NCI-H1436 treated with DMSO at 0.1 percent for 48 hours (cell line): ENCODE data around the gene UBE3A.

Experiments used
- DNase-seq: peaks from one replicate; lab custom pipeline; 2025; lab: John Stamatoyannopoulos, UW

UBE3A gene

DNA sequence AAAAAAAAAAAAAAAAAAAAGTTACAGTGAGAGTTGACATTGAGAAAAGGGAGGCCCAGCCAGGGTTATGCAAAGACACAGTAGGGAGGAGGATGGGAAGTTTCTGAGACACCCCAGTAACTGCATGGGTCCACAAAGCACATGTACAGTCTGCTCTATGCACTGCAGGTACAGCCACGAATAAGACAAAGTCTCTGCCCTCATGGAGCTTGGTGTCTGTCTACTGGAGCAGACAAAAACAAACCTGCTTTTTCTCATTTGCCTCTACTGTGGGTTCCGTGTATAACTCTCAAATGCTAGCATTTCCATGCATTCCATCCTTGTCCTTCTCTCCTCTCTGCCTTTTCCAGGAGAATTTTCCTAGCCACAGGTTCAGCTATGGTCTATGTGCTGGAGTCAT is 107.4 kb downstream of the UBE3A start:
- DNase-seq: no peak

DNA sequence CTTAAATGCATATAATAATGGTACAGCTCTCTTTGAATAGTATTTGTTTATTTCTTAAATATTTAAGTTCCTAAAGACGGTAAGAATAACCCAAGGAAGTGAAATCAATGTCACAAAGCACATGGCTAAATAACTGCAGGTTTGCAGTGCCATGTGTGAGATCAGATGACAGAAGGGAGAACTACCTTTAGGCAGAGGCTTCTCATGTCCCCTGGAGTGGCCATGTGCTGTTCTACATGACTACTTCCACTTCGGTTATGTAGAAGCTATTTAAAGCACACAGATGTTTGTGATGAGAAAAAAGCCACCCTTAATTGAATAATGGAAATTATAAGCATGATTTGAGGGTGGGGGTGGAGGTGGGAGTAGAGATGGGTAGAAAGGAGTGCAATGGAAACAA is 109.1 kb downstream of the UBE3A start:
- no peak for DNase-seq

DNA sequence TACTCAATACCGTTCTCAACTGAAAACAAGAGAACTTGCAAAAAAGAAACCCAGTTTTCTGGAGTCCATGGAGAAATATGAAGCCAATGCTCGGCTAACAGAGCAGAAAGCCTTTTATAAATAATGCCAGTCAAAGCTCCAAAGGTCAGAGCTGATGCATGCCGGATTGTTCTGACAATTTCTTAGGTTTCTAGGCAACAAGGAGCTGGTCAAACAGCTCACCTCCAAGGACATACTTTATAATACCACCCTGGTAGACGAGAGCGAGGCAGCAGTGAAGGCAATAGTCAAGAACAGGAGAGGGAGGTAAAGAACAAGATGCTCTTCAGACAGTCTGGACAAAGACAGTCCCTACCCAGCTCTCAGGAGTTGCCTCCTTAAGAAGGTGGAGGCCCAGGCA is 111.1 kb downstream of the UBE3A start:
- no peak for DNase-seq

DNA sequence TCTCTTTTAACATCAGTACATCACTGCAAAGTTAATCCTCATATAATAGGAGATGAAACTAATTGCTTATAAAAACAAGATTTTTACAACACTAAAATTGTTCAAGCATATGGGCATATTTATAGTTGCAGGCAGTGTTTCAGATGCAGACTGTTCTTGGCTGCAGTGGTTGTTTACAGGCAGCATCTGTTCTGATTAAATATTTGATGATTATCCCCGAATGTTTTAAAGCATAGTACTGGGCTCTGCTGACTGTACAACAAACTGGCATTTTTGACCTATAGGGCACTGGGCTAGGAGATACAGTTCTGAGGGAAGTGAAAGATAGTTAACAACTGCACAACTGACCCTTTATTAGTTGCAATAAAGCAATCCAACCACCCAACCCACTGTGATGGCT is 113.6 kb downstream of the UBE3A start:
- DNase-seq: no peak

DNA sequence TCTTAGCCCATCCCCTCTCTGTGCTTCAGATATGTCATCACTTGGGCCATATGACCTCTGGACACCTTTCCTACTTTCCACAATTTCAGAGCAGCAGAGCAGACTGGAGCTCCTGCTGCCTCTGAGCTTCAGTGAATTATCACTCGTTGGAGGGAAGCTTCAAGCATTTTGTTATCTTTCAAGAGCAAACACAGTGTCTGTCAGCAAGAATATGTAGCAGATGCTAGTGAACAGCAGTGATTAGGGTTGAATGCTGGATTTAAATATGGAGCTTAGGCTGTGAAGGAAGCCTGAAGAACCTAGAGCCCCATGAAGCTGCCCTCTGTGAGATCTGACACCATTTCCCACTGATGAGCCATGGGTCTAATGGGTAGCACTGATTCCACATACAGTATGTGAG is 115.4 kb downstream of the UBE3A start:
- DNase-seq: no peak

DNA sequence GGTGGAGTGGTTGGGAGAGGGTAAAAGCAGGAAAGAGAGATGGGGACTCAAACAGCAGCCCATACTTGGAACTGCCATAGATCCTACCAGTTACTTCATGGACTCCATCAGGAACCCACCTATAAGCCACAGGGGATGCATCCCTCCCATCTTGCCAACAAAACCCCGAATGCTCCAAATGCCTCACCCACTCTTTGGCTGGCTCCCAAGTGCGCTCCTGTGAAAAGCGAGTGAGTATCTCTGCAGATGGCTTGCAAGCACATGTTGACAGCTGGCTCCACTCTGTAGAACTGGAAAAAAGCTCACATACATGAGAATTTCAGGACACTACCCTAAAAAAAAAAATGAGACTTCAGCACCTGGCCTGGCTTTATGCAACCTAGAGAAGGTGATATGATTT is 151.0 kb downstream of the UBE3A start:
- DNase-seq: no peak
